GM19455 (cell line): ENCODE measurements around the gene DVL1.
"Not testable (repeated sequence)": the region's sequence is repeated elsewhere in the genome, so short reads cannot be mapped to it uniquely, and the experiment has no call there.

Experiments used
- ATAC-seq: cut with Tn5 transposase; IDR thresholded peaks from one replicate; pipeline ENCODE4 v1.9.1; 2021; ENCODE audit not compliant: unreplicated experiment

Gene DVL1

DNA sequence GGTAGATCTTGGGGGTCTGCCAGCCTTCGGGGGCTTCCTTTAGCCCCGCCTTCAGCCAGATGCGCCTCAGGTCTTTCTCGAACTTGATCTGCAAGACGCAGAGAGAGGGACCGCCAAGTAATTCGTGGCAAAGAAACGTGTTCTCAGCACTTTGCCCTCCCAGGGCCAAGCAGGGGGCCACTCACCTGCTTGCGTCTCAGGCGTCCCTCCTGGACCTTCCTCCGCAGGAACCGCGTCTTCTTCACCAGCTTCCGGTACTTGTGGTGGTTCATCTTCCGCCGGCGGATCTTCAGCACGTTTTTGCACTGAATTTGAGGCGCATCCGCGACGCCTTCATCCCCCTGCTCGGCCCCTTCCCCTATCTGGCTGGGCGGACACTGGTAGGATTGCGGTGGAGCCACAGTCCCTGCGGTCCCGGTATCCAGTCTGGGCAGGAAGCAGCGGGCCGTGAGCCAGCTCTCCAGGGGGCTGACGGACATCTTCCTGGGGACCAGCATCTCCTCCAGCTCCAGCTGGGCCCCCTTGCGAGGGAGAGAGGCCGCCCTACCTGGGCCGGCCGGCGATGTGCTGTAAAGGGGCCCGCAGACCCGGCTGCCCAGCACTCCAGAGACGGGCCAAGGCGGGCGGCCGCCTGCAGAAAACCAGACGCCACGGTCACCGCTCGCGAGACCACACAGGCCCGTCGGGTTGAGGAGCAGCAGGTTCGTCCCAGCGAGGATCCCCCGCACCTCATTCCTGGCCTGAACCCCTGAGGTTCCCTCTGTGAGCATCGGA, 24.8 kb upstream of the DVL1 start:
- no peak for ATAC-seq

DNA sequence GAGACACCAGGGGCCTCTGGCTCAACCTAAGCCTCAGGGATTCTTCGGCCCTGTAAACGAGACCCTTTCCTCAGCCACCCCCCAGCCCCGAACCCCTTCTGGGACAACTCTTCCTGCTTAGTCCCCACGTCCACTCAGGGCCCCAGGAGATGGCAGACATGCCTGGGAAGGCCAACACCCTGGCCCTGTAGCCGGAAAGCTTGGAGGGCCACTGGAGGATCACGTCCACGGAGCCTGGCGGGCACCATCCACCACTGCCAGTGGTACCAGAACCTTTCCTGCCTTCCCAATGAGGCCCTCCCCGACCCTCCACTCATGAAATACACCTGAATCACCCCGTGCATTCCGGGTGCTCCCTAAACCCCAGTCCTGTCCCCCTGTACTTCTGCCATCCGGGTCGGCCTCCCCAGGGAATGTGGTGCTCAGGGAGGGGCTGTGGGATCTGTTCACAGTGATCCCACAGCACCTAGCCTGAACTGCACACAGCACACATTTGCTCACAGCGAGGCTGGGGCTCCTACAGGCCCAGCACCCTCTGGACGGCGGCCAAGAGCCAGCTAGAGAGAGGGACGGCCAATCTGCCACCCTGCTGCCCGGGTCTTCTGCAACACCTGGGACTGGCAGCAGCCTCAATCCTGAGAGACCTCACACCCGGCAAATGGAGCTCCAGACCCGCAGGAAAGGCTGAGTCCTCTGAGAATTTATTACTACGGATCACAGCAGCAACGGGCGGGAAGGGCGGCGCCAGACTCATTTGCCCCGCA, 24.0 kb upstream of the DVL1 start:
- ATAC-seq: no peak

DNA sequence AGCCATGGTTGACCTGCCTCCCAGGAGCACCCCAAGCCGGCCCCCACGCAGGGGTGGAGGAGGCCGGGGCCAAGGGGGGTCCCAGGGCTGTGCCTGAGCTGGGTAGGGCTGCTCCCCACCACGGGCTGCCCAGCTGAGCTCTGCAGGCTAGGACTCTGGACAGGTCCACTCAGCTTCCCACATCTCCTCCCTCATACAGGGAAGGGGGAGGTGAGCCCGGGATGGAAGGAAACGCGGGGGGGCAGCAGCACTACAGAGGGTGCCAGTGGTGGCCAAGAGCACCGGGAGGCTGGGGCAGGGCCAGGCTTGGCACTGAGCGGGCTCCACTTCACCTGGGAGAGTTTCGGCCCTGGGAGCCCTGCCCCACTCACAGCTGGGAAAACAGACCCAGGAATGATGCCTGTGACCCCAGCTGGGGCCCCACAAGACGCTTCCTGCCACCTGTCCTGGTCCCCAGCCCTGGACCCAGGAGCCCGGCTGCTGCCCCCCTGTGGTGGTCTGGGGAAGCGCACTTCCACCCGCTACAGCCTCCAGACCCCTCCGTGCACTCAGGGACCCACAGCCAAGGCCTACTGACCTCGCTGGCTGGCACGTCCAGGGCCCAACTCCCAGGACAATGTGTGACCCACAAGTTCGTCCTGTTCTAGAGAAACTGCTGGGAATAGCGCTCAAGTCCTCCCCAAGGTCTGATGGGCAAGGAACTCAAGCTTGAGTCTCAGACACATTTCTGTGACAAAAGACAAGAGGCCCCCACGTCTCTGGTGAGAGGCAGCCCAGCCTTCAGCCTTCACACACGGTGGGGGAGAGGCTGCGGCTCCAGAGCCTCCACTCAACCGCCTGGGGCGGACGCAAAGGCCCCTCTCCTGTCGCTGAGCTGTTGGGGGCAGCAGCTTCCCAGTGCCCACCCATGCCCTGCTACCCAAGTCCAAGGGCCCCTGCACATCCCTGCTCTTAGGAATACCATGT, 22.8 kb upstream of the DVL1 start:
- no peak for ATAC-seq

DNA sequence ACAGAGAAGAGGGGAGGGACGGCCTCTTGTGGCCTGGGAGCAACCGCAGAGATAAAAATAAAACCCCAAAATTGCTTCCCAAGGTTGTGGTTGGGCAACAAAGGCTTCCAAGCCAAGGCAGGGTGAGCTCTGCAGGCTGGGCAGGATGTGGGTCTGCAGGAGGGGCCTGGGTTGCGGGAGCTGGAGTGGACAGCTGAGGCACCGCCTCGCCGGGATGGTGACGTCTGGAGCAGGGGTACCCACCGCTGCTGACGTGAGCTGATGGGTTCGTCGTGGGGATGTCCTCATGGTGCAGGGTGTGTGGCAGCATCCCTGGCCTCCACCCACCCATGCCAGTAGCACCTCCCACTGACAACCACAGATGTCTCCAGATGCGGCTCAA, 22.1 kb upstream of the DVL1 start:
- ATAC-seq: no peak

DNA sequence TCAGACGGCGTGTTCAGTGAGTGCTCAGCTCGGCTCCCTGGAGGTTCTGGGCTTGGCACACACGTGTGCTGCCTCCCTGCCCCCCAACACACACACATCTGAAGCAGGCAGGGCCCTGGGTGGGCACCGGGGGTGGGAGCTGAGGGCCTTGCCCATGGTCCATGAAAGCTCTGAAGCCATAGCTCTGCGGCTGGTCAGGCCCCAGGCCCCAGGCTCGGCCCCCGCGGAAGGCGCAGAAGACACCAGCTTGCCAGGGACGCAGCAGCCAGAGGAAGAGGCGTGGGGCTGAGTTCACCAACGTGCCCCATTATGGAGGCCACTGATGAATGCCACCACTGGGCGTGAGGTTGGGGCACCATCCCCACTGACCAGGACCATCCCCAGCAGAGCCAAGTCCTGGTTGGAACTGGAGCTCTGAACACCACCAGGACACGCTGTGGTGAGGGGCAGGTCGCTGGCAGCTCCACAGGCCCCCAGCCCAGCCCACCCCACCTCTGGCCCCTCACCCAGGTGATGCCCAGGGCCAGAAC, 21.6 kb upstream of the DVL1 start:
- no peak for ATAC-seq

DNA sequence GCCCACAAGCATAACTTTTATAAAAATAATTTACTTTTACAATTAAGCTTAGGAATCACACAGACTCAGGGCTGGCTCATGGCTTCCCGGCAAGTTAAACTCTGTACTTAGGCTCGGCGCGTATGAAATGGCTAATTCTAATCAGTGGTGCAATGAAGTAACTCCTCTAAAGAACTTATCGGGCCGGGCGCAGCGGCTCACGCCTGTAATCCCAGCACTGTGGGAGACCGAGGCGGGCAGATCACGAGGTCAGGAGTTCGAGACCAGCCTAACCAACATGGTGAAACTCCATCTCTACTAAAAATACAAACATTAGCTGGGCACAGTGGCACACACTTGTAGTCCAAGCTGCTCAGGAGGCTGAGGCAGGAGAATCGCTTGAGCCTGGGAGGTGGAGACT, 20.9 kb upstream of the DVL1 start:
- ATAC-seq: not testable (repeated sequence)

DNA sequence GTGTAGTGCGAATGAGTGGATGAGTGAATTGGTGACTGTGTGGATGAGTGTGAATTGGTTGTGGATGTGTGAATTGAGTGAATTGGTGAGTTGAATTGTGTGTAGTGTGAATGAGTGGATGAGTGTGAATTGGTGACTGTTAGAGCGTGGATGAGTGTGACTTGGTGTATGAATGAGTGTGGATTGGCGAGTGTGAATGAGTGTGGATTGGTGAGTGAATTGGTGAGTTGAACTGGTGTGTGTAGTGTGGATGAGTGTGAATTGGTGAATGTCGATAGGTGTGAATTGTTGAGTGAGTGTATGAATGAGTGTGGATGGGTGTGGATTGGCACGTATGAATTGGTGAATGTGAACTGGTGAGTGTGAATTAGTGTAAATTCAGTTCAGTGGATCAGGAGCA, 18.1 kb upstream of the DVL1 start:
- no peak for ATAC-seq

DNA sequence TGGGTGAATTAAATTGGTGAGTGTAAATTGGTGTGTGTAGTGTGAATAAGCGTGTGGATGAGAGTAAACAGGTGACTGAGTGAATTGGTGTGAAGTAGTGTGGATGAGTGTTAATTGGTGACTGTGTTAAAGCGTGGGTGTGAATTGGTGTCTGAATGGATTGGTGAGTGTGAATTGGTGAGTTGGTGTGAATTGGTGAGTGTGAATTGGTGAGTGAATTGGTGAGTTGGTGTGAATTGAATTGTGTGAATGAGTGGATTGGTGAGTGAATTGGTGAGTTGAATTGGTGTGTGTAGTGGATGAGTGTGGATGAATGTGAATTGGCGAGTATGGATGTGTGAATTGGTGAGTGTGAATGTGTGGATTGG, 17.5 kb upstream of the DVL1 start:
- ATAC-seq: no peak

DNA sequence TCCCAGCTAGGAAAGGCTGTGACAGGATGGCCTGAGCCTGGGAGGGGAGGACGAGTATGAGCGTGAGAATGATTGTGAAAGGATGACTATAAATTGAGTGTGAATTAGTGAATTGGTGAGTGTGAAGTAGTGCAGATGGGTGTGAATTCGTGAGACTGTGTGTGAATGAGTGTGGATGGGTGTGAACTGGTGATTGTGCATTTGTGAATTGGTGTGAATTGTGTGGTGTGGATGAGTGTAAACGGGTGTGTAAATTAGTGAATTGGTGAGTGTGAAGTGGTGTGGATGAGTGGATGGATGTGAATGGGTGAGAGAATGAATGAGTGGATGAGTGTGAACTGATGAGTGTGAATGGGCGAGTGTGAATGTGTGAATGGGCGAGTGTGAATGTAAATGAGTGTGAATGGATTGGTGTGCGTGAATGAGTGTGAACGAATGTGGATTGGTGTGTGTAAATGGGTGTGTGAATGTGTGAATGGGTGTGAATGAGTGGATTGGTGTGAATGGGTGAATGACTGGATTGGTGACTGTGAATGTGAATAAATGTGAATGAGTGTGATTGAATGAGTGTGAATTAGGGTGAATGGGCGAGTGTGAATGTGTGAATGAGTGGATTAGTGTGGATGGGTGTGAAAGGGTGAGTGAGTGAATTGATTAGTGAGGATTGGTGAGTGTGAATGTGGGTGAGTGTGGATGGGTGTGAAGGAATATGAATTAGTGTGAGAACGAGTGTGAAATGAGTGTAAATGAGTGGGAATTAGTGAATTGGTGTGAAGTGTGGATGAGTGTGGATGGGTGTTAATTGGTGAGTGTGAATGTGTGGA, 16.9 kb upstream of the DVL1 start:
- ATAC-seq: no peak

DNA sequence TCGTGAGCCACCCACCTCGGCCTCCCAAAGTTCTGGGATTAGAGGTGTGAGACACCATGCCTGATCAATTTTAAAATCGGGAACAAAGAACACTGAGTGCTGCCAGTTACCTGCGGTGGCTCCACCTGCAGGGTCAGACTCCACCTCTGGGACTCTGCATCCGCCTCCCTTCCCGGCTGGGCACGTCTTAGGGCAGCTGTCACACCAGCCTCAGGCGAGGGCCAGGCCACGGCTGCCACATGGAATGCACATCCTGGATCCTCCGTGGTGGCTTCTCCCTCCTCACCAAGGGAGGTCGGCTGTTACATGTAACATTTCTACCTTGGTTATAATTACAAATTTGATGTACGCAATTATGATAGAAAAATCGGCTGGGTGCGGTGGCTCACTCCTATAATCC, 15.0 kb upstream of the DVL1 start:
- ATAC-seq: no peak

DNA sequence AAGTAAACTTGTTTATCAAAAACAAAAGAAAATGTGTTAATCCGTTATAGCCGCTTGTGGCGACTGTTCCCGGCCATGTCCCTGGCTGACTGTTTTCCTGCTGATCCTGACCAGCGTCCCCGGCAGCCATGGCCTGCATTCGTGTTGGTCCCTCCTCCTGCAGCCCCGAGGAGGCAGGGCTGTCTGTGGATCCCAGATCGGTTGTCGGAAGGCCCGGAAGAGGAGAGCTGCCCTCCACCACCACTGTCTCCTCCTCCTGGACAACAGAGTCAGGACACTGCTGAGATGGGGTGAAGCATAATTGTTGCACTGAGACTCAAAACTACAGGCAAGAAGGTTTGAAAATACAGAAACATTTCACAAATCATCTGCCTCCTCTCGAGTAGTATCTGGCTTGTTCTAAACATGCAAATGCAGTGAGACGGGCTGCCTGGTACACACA, 12.8 kb upstream of the DVL1 start:
- no peak for ATAC-seq

DNA sequence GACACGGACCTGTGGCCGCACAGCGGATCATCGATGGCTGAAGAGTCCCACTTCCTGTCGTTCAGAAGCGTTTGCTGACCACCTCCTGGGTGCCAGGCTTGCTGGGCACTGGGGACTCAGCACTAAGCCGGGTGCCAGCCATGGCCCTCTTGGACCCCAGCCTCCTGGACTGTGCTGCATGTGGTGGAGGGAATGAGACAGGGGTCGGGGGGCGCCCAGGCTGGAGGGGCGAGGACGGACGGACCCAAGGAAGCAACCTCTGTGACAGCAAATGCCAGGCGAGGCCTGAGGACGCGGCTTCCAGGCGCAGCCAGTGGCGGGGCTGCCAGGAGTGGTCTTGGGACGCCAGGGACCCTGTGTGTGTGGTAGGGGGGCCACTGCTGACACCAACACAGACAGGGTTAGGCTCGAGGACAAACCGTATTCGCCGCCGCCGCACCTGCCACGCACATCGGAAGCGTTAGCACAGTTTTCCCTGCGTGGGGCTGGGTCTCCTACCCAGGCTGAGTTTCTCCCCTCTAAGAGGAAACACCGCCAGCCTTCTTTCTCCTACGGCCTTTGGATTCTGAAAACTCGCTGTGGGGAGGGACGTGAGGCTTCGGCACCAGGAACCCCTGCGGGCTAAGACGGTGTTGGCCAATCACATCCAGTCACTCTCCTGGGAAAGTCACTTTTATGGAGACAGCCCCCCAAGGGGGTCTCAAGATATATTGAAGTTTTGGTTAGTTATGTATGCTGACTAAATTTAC, 12.2 kb upstream of the DVL1 start:
- no peak for ATAC-seq

DNA sequence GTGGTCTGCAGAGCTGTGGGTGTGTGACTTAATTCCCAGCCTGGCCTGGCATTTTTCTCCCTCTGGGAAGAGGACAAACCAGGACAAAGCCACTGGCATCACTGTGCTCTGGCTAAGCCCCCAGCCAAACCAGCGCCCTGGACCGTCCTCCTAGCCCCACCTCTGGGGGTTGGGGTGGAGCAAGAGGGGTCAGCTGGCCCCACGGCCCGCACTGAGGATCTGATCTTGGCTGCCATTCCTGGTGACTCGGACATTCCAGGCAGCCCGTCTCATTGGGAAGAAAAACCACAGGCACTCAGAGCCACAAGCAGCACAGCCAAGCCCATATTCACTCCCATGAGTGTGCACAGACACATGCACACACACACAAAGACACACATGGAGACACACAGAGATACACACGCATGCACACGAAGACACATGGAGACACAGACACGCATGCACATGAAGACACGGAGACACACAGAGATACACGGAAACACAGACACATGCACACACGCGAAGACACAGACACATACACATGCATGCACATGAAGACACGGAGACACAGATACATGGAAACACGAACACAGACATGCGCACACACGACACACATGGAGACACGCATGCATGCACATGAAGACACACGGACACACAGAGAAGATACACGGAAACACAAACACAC, 11.4 kb upstream of the DVL1 start:
- no peak for ATAC-seq

DNA sequence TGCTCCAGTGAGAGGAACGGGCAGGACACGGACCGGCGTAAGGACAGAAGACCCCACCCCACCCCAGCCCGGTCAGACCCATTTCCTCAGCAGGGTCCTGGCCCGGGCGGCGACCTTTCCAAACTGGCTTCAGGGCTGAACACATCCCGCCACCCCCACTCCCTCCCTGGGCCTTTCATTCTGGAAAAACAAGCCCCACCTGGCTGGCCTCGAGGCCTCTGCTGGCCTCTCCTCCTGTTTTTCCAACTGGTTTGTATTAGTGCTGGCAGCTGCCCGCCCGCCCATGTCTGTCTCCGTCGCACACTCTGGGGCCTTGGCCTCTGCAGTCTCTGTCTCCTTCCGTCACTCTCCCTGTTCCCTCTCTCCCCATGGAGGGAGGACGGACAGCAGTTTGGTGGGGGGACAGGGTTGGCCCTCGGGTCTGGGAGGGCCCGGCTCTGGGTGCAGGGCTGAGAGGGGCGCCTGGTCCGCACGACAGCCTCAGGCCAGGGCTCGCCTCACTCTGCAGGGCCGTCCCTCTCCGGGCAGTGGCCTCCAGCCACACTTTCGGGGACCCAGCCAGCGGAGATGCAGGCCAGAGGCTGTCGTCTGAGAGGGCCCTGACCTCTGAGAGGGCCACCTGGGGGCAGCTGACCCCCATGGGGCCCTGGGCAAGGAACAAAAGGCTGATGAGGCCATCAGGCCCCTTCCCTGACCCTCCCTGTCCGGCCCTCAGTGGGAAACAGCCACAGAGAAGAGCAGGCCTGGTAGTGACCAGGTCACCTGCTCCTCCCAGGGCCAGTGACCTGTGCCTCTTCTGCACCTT, 10.6 kb upstream of the DVL1 start:
- ATAC-seq: no peak

DNA sequence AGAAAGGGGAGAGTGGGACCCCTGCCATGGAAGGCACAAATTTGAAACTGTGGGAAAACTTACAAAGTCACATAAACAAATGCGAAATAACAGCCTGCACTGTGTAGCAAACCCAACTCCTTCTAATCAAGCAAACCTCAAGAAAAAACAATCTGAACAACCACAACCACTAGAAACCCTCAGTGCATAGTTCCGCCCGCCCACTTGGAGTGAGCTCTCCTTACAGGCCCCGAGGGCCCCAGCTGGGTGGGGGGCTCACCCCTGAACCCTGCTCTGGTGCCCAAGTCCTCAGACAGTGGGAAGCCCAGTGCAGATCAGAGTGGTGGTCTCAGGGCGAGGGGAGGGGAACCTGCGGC, 10.1 kb upstream of the DVL1 start:
- ATAC-seq: no peak

DNA sequence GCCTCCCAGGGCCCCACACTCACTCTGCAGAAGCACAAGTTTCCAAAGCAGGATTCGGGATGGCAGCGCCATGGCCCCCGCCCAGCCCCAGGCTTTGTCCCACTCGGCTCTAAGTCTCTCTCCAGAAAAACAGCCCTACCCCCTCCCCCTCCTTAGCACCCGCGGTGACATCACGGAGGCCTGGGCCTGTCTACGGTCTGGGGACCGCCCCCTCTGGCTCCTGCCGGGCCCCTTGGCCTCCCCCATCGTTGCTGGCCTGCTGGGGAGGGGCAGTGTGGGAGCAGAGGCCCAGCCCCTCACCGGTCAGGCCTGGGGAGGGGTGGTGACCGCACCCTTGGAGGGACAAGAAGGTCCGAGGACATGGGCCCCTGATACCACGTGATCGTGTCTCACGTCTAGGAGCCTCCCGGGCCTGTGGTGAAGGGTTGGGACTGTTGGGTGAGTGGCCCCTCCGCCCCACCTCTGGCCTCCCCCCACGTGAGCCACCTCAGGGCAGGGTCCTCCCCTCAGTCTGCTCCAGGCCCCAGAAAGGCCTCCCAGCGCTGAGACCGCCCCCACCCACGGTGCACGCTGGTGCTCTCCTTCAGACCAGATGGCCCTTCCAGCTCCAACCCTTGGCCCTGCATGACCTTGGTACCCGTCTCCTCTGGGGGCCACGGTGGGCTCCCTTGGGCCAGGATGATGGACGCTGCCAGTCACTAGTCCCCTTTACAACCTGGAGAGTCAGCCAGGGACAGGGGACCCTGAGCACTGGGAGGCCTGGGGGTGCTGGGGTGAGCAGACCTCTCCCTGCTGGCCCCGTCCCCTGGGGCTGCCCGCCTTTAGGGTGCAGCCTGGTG, 9.4 kb upstream of the DVL1 start, which contains the start of gene MXRA8:
Gene MXRA8 (minus strand): TSS at position 123 of the 839 bp plus-strand sequence. CDS start 51 bp downstream, at position 72.
- no peak for ATAC-seq

DNA sequence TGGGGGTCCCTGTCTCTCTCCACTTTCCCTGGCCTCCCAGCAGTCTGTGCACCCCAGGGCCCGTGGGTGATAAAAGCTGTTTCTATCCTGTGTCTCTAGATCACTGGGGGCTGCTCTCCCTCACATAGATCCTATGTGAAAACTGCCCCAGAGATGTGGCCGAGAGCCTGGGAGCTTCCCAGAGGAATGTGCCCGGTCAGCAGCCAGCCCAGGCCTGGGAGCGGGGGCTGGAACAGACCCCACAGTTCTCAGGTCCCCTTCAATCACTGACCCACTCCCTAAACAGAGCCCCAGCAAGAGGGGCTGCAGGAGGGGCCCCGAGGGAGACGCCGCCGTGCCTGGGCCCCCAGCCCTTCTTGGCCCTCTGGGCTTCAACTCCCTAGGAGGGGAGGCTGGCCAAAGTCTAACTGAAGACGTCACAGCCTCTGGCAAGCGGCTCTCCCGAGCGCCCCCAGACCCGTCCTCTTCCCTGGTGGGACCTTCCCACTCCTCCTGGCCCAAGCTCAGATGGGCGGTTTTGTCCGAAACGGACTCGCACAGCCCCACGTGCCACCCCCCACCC, 8.7 kb upstream of the DVL1 start:
- ATAC-seq: no peak
